CD4-positive, alpha-beta T cell (primary cell): ENCODE measurements around the gene ESR2. TPM values are rescaled to one million over a fixed set of nuclear protein-coding genes. Genes with fewer than 3 reads are reported as not detected.

Experiments
- ATAC-seq: fragments of 200-7000 bp; cut with Tn5 transposase; one replicate; pipeline ENCODE4 v1.10.0; 2022; ENCODE audit warnings: mild to moderate bottlenecking; ENCODE audit not compliant: poor library complexity
- CTCF ChIA-PET: fragments of 350-600 bp; sonication (Branson Sonifier 250); formaldehyde crosslinking; loops from one replicate; lab custom pipeline; 2021; ENCODE audit warnings: antibody characterized with exemption, inconsistent platforms; lab: Charles Lee
- POLR2A ChIA-PET: fragments of 350-600 bp; sonication (Branson Sonifier 250); formaldehyde crosslinking; loops from one replicate; lab custom pipeline; 2021; ENCODE audit warnings: antibody characterized with exemption, inconsistent platforms; lab: Charles Lee
- DNase-seq, 14 experiments: peaks; one replicate each; pipeline ENCODE4 v3.0.0-alpha.2; 2013 to 2020; ENCODE audit warnings: mixed read lengths in 2 of 14
- H3K27ac ChIP-seq, 2 donors: one replicate each; pipeline versions ENCODE4 v1.5.1 to v1.7.0; 2013; ENCODE audit warnings: low read length in 2 of 2, low read depth in 1 of 2, mild to moderate bottlenecking in 1 of 2
- H3K27me3 ChIP-seq, 2 experiments: 1 replicate in 1 of 2; 2 replicates in 1 of 2; pipeline versions ENCODE4 v1.6.1 to v1.7.0; 2013; ENCODE audit warnings: low read length in 2 of 2, control low read depth in 1 of 2, mild to moderate bottlenecking in 1 of 2, moderate library complexity in 1 of 2; ENCODE audit not compliant: insufficient read depth in 2 of 2, control insufficient read depth in 1 of 2
- H3K36me3 ChIP-seq: one replicate; pipeline ENCODE4 v1.6.1; 2013; ENCODE audit warnings: low read length, control low read depth; ENCODE audit not compliant: insufficient read depth
- H3K4me1 ChIP-seq: one replicate; pipeline ENCODE4 v1.6.1; 2013; ENCODE audit warnings: low read length, control low read depth; ENCODE audit not compliant: insufficient read depth
- H3K4me3 ChIP-seq: one replicate; pipeline ENCODE4 v1.5.1; 2013; ENCODE audit warnings: mild to moderate bottlenecking, low read length, moderate library complexity
- H3K9me3 ChIP-seq, 2 experiments: 1 replicate in 1 of 2; 2 replicates in 1 of 2; pipeline versions ENCODE4 v1.6.1 to v1.7.0; 2013; ENCODE audit warnings: low read length in 2 of 2, mild to moderate bottlenecking in 2 of 2, control low read depth in 1 of 2, moderate library complexity in 1 of 2; ENCODE audit not compliant: control insufficient read depth in 1 of 2, insufficient read depth in 1 of 2
- H3K27ac Mint-ChIP-seq: one replicate; pipeline ENCODE4 v1.8.0; 2020; ENCODE audit warnings: mixed read lengths
- H3K27me3 Mint-ChIP-seq: one replicate; pipeline ENCODE4 v1.8.0; 2021; ENCODE audit warnings: mixed read lengths
- H3K36me3 Mint-ChIP-seq: one replicate; pipeline ENCODE4 v1.8.0; 2021; ENCODE audit warnings: low read depth, mixed read lengths
- H3K4me1 Mint-ChIP-seq: one replicate; pipeline ENCODE4 v1.8.0; 2021; ENCODE audit warnings: low read depth, mixed read lengths
- H3K4me3 Mint-ChIP-seq: one replicate; pipeline ENCODE4 v1.8.0; 2020; ENCODE audit warnings: mild to moderate bottlenecking, mixed read lengths
- H3K9me3 Mint-ChIP-seq: one replicate; pipeline ENCODE4 v1.8.0; 2020; ENCODE audit warnings: mixed read lengths
- intact Hi-C, 2 experiments: fragments of 100-400 bp; cut with DNase I in 1 of 2; cut with micrococcal nuclease in 1 of 2; formaldehyde crosslinking; loops; one replicate each; pipeline versions ENCODE4 v1.15.1 to v1.9.0; 2023 to 2025; cut with DNase I, micrococcal nuclease
- total RNA-seq, 174 experiments: library from RNA in 2 of 174; stranded (reverse) in 2 of 174; gene quantifications; one replicate each; pipeline ENCODE4 v1.2.3 and lab custom pipeline; 2021 to 2026
- TF ChIP-seq, protein P1 (sequence below): fragments of 200-600 bp; IDR thresholded peaks from one replicate; pipeline ENCODE4 v1.8.0; 2022; ENCODE audit warnings: antibody characterized with exemption, mild to moderate bottlenecking

ESR2 gene
- total RNA-seq, 2 experiments from 2014 or later, result 0.08 TPM; not detected in 1

- TF ChIP-seq, protein P1, sequence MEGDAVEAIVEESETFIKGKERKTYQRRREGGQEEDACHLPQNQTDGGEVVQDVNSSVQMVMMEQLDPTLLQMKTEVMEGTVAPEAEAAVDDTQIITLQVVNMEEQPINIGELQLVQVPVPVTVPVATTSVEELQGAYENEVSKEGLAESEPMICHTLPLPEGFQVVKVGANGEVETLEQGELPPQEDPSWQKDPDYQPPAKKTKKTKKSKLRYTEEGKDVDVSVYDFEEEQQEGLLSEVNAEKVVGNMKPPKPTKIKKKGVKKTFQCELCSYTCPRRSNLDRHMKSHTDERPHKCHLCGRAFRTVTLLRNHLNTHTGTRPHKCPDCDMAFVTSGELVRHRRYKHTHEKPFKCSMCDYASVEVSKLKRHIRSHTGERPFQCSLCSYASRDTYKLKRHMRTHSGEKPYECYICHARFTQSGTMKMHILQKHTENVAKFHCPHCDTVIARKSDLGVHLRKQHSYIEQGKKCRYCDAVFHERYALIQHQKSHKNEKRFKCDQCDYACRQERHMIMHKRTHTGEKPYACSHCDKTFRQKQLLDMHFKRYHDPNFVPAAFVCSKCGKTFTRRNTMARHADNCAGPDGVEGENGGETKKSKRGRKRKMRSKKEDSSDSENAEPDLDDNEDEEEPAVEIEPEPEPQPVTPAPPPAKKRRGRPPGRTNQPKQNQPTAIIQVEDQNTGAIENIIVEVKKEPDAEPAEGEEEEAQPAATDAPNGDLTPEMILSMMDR, result no peak
- no peaks in the 10 kb centered on the region for H3K9me3 ChIP-seq
- H3K27ac ChIP-seq, result no peak overlapping the region
- ChIA-PET POLR2A (no interaction called here), CTCF (no interaction called here)
- H3K4me3 Mint-ChIP-seq, result no peak overlapping the region
- no peaks in the 10 kb centered on the region for H3K9me3 Mint-ChIP-seq
- H3K4me1 ChIP-seq, result no peaks in the 10 kb centered on the region
- no peak overlapping the region for H3K27ac Mint-ChIP-seq
- H3K27me3 ChIP-seq, result no peaks in the 10 kb centered on the region
- no peaks in the 10 kb centered on the region for H3K27me3 Mint-ChIP-seq
- H3K4me1 Mint-ChIP-seq, result no peaks in the 10 kb centered on the region
- DNase-seq (no peak), ATAC-seq (no peak)
- no peak overlapping the region for H3K4me3 ChIP-seq
- intact Hi-C loops, result no loop called here
- H3K36me3 ChIP-seq, result peaks cover 71% of the 10 kb centered on the region
- H3K36me3 Mint-ChIP-seq, result peaks cover 79% of the 10 kb centered on the region
Measured at GRCh38 chr14:64174922-64175782, 119.0 kb downstream of the ESR2 start.

GRCh38 chr14:64170181-64170580, 124.0 kb downstream of the ESR2 start:
- Histone ChIP-seq H3K9me3 (no peaks in the 10 kb centered on the region), H3K4me3 (no peak overlapping the region), H3K27ac (no peak overlapping the region), H3K4me1 (no peaks in the 10 kb centered on the region), H3K27me3 (no peaks in the 10 kb centered on the region), H3K36me3 (peaks cover 84% of the 10 kb centered on the region)
- ATAC-seq (no peak), DNase-seq (no peak)
- Mint-ChIP-seq H3K9me3 (no peaks in the 10 kb centered on the region), H3K4me3 (no peak overlapping the region), H3K27me3 (no peaks in the 10 kb centered on the region), H3K4me1 (no peaks in the 10 kb centered on the region), H3K27ac (no peak overlapping the region), H3K36me3 (peaks cover 75% of the 10 kb centered on the region)
- ChIA-PET POLR2A (no interaction called here), CTCF (no interaction called here)
- TF ChIP-seq, protein P1, result no peak
- intact Hi-C loops, result no loop called here

DNA sequence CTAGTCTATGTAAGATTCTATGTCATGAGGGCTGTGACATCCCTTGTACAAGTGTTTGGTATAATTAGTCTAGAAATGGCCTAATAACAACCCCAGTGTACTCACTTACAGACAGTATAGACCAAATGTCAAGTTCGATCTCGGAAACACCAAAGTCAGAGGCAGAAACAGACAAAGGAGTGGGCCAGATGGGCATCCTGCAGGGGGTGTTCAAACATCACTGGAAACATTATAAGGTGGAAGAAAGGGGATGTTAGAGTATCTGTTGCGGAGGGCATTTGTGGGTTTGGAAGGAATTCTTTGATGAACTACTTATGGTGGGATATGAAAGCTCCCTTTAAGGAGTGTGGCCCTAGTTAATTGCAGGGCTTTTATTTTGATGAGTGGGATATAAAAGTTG, 134.6 kb downstream of the ESR2 start:
- H3K9me3 Mint-ChIP-seq, result no peaks in the 10 kb centered on the region
- POLR2A ChIA-PET, result no interaction called here
- Histone ChIP-seq H3K36me3 (peaks cover 78% of the 10 kb centered on the region), H3K27ac (no peak overlapping the region), H3K9me3 (no peaks in the 10 kb centered on the region), H3K27me3 (no peaks in the 10 kb centered on the region), H3K4me3 (no peak overlapping the region), H3K4me1 (no peaks in the 10 kb centered on the region)
- TF ChIP-seq, protein P1, result no peak
- DNase-seq, result no peak
- intact Hi-C loops, result no loop called here
- ATAC-seq, result no peak
- H3K4me3 Mint-ChIP-seq, result no peak overlapping the region
- CTCF ChIA-PET, result no interaction called here
- peaks cover 90% of the 10 kb centered on the region for H3K36me3 Mint-ChIP-seq
- H3K4me1 Mint-ChIP-seq, result no peaks in the 10 kb centered on the region
- no peak overlapping the region for H3K27ac Mint-ChIP-seq
- H3K27me3 Mint-ChIP-seq, result no peaks in the 10 kb centered on the region
